HL-60 (cell line): ENCODE results near the gene PDZK1.
"Not testable (repeated sequence)": the region's sequence is repeated elsewhere in the genome, so short reads cannot be mapped to it uniquely, and the experiment has no call there.

ENCODE experiments used
- CTCF ChIP-seq: IDR thresholded peaks from one replicate; pipeline ENCODE4 v1.5.1; 2011; ENCODE audit warnings: low read length, control low read depth, inconsistent platforms; ENCODE audit not compliant: insufficient read depth
- POLR2AphosphoS5 ChIP-seq: IDR thresholded peaks from 2 replicates; pipeline ENCODE4 v1.6.1; 2012; ENCODE audit warnings: low read depth
- REST ChIP-seq: IDR thresholded peaks from 2 replicates; pipeline ENCODE4 v1.6.1; 2012; ENCODE audit warnings: low read depth; ENCODE audit not compliant: insufficient replicate concordance
- SPI1 ChIP-seq: IDR thresholded peaks from 2 replicates; pipeline ENCODE4 v1.6.1; 2012; ENCODE audit warnings: low read depth, mild to moderate bottlenecking, borderline replicate concordance

GRCh38 chr1:145622177-145622576, 85.0 kb downstream of the PDZK1 start:
- TF ChIP-seq POLR2AphosphoS5, CTCF, SPI1, REST: not testable (repeated sequence)
